GM12891 (cell line): ENCODE results near the gene MAP3K1.

ENCODE experiments used
- POLR2A ChIP-seq: IDR thresholded peaks from 2 replicates; pipeline ENCODE4 v1.6.1; 2011; ENCODE audit warnings: low read depth, low read length, control low read depth
- POLR2AphosphoS5 ChIP-seq: IDR thresholded peaks from 2 replicates; pipeline ENCODE4 v1.6.1; 2011; ENCODE audit warnings: low read depth, low read length, control low read depth

- TF ChIP-seq POLR2AphosphoS5, result no peak
- no peak for TF ChIP-seq POLR2A
Observed at GRCh38 chr5:56900858-56901578, 85.7 kb downstream of the MAP3K1 start.
